ENCODE data around the gene PIP5K1C.

DNA sequence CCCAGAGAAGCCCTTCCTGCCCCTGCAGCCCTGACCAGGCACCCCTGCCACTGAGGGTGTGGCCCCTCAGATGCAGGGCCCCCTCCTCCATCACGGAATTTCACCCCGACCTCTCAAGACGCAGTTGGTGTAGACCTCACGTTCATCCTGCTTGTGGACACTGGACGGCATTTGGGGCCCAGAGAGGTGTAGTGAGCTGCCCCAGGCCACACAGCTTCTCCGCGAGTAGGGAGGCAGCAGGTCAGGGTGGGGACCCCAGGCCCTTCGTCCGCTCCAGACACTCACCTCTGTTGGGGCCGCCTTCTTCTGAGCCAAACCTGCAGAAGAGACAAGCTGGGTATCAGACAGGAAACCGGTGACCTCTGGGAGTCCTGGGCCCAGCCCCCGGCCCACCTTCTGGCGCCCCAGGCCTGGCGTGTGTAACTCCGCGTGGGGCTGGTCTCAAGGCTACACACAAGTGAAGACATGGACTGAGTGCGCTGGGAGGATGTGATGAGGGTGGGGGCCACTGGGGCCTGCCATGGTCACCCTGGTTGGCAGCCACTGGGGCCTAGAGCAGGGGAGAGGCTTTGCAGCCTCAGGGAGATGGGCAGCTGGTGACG is 33.1 kb downstream of the PIP5K1C start:
- TF ChIP-seq, protein P1, sequence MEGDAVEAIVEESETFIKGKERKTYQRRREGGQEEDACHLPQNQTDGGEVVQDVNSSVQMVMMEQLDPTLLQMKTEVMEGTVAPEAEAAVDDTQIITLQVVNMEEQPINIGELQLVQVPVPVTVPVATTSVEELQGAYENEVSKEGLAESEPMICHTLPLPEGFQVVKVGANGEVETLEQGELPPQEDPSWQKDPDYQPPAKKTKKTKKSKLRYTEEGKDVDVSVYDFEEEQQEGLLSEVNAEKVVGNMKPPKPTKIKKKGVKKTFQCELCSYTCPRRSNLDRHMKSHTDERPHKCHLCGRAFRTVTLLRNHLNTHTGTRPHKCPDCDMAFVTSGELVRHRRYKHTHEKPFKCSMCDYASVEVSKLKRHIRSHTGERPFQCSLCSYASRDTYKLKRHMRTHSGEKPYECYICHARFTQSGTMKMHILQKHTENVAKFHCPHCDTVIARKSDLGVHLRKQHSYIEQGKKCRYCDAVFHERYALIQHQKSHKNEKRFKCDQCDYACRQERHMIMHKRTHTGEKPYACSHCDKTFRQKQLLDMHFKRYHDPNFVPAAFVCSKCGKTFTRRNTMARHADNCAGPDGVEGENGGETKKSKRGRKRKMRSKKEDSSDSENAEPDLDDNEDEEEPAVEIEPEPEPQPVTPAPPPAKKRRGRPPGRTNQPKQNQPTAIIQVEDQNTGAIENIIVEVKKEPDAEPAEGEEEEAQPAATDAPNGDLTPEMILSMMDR (IDR thresholded peaks at IDR 0.05), result no peak
- TF ChIP-seq POLR2A (IDR thresholded peaks at IDR 0.05) (no peak), EP300 (IDR thresholded peaks at IDR 0.05) (no peak)

Measured in ovary (tissue), 3 donors.